Fibroblast of the conjunctiva (primary cell): ENCODE data around the gene SLC22A1.
"Not testable (repeated sequence)": the region's sequence is repeated elsewhere in the genome, so short reads cannot be mapped to it uniquely, and the experiment has no call there.

Experiments used
- DNase-seq: peaks from one replicate; pipeline ENCODE4 v3.0.0-alpha.2; 2010; ENCODE audit warnings: low read depth

SLC22A1 gene

DNA sequence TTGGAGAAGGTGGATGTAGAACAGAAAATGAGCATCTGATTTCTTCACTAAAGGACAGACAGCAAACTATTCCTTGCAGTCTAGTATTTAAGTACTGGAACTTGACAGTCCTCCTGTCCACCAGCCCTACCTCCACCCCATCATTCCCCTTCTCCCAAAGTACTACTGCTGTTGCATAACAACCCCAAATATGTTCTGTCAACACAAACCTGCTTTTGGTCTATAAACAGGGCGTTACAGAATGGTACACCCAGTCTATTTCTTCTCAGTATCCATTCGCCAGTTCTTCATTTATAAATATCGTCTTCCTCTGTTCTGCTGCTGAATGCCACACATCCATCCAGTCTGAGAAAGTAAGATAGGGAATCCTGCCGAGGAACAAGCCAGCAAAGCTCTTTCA lies 27.7 kb upstream of the SLC22A1 start:
- DNase-seq: no peak

DNA sequence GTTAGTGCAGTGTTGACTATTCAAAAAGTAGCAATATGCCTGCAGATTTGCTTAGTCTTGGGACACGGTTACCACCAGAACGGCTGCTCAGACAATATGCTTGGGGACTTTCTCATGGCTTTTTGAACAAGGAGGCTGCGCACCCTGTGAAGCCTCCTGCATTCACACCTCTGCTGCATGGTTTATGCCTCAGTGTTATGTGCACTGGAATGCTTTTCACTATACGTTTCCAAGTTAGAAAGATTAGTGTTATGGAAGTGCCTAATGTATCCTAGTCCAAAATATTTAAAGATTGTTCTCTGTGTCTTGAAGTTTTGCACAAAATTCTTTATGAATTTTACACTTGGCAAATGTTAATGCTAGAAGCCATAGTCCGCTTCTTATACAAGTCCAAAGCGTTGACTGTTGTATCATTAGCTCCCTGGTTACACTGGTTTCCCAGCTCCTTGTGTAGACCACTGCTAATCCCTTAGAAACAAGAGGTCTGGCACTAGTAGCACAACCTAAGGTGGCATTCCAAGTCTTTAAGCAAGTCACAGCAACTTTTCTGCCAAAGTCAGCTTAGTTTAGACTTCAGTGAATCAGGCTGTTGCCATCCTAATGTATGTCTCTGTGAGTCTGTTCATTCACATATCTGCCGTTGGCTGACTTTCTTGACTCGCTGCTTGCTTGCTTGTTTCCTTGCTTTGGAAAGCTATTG lies 26.3 kb upstream of the SLC22A1 start:
- no peak for DNase-seq

DNA sequence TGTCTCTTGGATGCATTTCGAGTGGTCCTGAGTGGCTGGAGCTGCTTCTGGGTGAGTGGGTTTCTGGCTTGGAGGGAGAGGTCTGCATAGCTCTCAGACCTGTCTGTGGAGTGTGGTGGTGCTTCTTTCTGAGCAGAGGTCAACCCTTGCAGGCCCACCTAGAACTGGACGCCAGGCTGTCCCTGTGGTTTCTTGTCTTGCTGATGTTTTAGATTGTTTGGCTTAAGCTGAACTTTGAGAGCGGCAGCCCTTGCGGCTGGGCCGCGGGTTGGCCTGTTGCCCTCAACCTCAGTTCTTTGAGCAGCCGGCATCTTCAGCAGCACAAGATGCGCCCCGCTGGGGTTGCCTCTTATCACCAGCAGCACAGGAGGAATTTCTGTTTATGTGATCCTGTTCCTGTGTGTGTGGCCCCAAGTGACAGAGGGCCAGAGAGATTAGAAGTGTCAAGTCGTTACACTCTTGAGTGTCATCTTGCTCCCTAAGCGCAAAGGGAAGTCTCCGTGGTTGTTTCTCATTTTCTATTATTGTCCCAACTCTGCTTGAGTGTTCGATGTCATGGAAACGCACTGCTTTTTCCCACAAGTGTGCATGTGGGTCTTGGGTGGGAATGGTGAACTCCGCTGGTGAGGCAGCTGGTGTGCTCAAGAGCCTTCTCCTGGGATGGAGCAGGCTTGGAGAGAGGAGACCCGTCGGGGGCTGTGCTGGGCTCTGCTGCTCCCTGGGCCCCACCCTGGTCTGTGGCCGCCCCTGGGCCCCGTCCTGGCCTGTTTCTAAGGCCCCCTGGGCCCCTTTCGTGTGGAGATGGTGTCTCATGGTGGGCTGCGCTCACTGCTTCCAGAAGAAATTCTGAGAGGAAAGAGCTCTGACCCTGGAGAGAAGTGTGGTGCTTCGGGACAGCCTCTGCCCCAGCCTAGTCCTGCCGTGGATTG lies 20.1 kb upstream of the SLC22A1 start:
- DNase-seq: no peak

DNA sequence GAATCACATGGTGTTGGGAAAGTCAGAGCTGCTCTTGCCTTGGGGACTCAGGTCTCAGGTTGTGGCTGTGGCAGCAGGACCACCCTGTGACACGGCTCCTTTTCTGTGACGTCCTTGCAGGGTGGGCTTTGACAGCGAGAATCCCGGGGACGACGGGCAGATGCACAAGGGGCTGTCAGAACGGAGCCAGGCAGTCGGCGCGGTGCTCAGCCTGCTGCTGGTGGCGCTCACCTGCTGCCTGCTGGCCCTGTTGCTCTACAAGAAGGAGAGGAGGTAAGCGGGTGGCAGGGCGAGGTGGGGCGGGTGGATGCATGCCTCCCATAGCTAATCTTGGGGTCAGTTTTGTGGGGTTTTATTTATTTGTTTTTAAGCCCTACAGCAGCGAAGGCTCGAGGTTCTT lies 19.2 kb upstream of the SLC22A1 start:
- no peak for DNase-seq

DNA sequence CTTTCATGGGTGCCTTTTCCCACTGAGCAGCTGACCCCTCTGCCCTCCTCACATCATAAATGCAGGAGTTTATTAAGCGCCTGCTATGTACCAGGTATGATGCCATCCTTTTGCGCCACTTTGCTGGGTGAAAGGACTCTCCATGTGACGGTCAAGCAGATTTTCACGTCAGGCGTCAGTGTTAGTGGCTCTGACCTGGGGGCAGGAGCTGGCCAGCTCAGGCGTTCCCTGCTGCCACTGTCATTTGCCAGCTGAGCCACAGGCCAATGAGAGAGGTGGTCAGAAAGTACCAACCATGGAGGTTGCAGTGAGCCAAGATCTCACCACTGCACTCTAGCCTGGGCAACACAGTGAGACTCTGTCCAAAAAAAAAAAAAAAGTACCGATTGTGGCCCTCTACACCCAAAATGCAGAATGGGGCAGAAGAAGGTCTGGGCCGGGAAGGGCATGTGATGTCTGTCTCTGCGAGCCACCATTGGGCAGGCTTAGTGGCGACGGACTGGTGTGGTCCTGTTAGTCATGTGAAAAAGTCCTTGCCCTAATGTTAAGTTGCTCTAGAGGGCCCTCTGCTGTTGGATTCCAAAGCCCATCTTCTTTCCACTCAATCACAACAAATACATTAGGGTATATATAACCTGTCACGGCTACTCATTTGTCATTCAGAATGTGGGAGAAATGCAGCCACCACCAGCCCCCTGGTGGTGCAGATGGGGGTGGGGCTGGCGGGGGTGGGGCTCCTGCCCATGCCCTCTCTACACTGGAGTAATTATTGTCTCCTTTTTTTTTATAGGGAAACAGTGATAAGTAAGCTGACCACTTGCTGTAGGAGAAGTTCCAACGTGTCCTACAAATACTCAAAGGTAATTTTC lies 18.4 kb upstream of the SLC22A1 start:
- DNase-seq: peak; percentile 13

DNA sequence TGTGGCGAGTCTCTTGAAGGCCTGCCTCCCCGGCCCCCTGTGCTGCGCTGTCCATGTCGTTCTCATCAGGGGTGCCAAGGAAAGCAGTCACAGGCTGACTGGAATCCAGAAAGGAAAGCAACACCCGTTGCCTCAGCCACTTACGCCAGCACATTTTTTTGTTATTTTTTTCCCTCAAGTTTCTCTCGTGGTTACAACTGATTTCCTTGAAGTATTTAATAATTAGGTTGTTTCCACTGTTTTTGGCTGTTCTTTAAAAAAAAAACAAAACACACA lies 17.9 kb upstream of the SLC22A1 start:
- DNase-seq: no peak

DNA sequence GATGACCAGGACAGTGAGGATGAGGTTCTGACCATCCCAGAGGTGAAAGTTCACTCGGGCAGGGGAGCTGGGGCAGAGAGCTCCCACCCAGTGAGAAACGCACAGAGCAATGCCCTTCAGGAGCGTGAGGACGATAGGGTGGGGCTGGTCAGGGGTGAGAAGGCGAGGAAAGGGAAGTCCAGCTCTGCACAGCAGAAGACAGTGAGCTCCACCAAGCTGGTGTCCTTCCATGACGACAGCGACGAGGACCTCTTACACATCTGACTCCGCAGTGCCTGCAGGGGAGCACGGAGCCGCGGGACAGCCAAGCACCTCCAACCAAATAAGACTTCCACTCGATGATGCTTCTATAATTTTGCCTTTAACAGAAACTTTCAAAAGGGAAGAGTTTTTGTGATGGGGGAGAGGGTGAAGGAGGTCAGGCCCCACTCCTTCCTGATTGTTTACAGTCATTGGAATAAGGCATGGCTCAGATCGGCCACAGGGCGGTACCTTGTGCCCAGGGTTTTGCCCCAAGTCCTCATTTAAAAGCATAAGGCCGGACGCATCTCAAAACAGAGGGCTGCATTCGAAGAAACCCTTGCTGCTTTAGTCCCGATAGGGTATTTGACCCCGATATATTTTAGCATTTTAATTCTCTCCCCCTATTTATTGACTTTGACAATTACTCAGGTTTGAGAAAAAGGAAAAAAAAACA lies 16.6 kb upstream of the SLC22A1 start:
- DNase-seq: no peak

DNA sequence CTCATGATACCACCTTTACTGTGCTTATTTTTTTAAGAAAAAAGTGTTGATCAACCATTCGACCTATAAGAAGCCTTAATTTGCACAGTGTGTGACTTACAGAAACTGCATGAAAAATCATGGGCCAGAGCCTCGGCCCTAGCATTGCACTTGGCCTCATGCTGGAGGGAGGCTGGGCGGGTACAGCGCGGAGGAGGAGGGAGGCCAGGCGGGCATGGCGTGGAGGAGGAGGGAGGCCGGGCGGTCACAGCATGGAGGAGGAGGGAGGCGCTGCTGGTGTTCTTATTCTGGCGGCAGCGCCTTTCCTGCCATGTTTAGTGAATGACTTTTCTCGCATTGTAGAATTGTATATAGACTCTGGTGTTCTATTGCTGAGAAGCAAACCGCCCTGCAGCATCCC lies 15.6 kb upstream of the SLC22A1 start:
- DNase-seq: no peak

DNA sequence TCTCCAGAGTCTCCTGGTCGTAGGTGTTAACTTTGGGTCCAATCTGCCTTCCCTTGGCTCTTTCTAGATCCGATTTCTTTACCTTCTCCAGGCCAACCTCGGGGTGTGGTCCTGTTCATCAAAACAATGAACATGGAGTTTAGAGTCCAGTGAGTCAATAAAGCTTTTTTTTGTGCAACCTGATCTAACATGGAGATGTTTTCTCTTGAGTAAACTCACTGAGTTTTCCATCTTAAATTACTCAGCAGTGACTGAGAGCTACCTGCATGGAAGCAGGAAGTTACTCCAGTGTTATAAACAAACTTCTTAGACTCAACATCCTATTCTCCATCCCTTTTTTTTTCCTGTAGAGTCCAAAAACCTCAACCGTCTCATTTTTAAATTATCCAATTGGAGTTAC lies 14.9 kb upstream of the SLC22A1 start:
- no peak for DNase-seq

DNA sequence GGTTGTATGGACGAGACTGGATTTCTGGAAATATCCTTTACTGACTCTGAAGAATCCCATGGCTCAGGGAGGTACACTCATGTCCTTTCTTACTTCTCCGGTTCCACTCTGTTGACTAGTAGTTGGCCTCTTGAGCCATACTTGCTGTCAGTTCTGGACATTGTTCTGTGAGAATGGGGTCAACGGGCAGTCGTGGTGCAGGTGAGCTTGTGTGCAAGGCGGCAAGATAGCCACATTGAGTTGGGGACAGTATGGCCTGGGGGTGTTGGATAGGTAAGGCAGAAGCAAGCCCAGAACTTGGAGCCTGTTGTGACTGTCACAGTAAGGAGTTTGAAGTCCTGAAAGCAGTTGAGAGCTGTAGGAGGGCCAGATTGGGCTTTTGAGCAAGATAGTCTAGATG lies 13.5 kb upstream of the SLC22A1 start:
- no peak for DNase-seq

DNA sequence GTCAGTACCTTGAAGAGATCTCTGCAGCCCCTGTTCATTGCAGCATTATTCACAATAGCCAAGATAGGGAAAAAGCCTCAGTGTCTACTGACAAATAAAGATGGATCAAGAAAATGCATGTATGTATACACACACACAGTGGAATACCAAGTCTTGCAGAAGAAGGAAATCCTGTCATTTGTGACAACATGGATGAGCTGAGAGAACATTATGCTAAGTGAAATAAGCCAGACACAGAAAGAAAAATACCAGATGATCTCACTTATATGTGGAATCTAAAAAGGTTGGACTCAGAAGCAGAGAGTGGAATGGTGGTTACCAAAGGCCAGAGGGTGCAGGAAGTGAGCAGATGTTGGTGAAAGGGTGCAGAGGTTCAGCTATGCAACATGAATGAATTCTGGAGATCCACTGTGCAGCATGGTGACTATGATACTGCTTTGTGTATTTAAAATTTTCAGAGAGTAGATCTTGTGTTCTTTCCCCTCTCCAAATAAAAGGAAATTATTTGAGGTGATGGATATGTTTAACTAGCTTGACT lies 11.0 kb upstream of the SLC22A1 start:
- DNase-seq: no peak

DNA sequence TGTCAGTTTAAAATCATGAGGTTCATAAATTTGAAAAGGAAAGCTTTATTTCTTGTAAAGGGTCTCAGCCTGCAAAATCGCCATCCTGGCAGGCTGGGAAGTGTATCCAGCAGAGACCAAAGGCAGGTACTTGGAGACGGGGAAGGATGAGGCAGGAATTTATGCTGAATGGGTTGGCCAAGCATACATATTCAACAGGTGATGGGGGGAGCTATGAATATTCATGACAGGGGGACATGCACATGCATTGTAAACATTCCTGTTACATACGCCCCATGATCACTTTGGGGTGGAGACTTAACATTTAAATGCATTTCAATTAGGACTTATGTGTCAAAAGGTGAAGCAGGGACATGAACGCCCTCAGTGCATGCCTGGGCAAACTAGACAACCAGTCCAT lies 9.8 kb upstream of the SLC22A1 start:
- DNase-seq: no peak

DNA sequence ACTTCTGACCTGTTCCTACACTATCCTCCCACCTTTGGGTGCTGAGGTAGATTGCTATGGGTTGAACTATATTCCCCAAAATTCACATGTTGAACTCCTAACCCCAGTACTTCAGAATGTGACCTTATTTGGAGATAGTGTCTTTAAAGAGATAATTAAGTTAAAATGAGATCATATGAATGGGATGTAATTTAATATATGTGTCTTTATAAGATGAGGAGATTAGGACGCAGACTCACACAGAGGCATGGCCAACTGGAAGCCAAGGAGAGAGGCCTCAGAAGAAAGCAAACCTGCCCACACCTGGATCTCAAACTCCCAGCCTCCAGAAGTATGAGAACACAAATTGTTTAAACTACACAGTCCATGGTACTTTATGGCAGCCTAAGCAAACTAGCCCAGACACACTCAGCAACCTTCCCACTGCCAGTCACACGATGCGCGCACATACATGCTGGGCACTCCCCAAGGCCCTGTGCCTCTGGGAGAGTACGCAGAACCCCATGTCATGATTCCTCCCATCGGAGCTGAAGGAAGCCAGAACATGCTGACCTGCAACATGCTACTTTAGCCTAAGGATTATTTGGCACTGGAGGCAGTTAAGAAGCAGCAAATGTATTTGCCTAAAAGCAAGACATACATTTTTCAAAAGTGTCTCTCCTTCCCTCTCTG lies 8.9 kb upstream of the SLC22A1 start:
- no peak for DNase-seq

DNA sequence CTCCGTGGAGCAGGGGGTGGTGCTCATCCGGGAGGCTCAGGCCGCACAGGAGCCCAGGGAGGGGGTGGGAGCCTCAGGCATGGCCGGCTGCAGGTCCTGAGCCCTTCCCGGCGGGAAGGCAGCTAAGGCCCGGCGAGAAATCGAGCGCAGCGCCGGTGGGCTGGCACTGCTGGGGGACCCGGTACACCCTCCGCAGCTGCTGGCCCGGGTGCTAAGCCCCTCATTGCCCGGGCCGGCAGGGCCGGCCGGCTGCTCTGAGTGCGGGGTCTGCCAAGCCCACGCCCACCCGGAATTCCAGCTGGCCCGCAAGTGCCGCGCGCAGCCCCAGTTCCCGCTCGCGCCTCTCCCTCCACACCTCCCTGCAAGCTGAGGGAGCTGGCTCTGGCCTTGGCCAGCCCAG lies 7.1 kb upstream of the SLC22A1 start:
- DNase-seq: not testable (repeated sequence)

DNA sequence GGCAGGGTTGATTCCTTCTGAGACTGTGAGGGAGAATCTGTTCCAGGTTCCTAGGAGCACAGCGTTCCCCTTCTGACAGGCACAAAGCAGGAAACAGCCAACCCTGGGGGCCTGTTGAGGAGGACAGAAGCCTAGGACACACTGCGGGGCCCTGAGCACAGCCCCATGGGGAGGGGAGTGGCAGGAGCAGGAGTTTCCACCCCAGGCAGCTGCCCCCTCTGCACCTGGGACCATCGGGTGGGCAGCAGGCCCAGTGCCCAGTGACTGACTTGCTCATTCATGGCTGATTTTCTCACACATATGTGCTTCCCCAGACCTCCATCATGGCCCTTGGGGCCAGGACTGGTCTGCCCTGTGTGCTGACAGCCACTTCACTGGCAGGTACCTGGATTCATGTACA lies 6.2 kb upstream of the SLC22A1 start:
- DNase-seq: no peak

DNA sequence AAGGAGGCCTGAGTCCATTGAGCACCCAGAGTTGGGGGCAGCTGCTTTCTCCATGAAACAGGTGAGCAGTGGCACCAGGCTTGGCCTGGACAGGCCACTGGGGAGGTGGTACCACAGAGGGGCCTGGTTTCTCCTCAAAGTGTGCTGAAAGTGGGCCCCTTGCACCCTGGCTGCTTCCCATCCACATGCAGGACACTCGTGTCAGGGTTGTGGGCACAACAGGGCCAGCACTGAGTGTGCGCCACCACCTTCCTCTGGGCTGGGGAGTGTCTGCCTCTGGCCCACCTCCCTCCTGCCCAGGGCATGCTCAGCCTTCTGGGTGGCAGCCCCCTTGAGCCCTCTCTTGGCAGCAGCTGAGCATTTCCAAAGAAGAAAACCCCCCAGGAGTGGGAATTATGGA lies 5.2 kb upstream of the SLC22A1 start:
- no peak for DNase-seq

DNA sequence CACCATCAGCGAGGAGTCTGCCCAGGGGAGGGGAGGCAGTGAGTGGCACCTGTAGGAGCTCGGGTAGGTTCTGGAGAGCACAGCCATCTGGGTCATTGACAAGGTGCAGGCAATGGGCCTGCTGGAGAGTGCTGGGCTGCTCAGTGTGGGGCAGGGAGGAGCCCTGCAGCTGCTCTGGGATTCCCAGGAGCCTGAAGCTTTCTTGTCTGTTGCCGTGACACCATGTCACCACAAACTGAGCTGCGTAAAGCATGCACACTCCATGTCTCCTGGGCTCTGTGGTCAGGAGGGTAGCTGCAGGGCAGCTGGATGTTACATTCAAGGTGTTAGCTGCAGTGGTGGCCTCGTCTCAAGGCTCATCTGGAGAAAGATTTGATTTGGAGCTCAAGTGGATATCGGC lies 4.5 kb upstream of the SLC22A1 start:
- no peak for DNase-seq

DNA sequence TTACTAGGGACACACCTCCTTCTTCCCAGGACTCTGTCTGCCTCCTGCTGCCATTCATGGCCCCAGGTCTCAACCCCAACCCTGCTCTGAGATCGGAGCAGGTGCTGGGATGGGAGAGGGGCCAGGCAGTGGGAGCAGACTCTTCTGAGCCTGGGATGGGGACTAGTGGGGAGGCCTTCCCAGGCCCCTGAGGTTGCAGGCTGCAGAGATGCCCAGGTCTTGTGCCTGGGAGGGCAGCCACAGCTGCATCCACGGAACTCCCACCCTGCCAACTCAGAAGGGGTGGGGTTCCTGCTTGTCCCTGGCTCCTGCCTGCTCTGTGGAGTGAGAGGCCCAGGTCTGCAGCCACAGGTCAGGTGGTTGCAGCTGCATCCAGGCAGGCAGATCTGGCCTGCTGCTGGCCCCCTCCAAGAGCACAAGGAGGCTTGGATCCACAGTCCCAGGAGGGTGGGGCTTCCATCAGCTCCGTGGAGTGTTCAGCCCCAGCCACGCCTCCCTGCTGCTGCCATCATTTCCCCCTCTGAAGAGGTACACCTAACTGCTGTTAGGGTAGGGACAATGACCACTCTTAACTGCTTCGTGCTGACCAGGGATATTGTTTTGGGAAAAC lies 2.9 kb upstream of the SLC22A1 start:
- no peak for DNase-seq

DNA sequence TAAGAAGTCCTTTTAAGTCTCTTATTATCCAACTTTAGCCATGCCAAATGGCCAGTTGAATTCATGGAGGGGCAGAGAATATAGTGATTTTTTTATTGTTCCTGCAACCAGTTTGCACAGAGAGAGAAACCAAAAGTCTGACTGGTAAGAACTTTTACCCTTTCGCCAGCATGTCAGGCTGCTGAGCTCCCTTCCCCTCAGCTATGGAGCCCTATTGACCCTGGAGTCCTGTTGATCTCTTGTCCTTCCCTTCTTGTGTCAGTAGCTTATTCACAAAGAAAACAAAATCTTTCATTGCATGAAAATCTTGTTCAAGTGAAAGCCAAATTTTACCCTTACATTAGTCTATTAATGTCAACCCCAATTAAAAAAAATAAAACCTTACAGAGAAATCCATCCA lies 1.5 kb upstream of the SLC22A1 start:
- DNase-seq: no peak

DNA sequence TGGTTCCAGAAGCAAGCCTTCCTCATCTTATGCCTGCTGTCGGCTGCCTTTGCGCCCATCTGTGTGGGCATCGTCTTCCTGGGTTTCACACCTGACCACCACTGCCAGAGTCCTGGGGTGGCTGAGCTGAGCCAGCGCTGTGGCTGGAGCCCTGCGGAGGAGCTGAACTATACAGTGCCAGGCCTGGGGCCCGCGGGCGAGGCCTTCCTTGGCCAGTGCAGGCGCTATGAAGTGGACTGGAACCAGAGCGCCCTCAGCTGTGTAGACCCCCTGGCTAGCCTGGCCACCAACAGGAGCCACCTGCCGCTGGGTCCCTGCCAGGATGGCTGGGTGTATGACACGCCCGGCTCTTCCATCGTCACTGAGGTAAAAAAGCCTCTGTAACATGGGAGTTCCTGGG lies 366 bp downstream of the SLC22A1 start:
- no peak for DNase-seq

DNA sequence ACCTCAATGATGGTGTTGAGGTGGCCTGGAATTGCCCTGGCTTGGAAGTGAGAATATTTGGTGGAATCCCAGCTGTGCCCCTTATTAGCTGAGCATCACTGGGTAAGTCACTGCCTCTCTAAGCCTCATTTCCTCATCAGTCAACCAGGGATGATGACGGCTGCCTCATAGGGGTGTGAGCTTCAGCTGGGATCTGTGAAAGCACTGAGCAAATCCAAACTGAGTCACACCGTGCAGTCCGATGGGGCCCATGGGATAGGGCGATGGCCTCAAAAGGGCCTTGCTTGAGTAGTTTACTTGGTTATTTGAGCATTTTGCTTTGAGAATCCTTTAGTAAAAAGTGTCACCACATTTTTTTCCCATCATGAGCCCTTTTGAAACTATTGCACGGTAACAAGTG lies 1.1 kb downstream of the SLC22A1 start:
- DNase-seq: no peak
